ENCODE results near the gene CYTH3. TPM values are rescaled to one million over a fixed set of nuclear protein-coding genes. Genes with fewer than 3 reads are reported as not detected.

Gene CYTH3
- total RNA-seq, 3 donors from 2014 or later (not counting 1 experiment from before 2014, with no cell fraction given) = 7.7 to 42.6 (median 13.6) TPM

GRCh38 chr7:6274743-6275142 lies 2.3 kb upstream of the CYTH3 start:
- Mint-ChIP-seq H3K4me3 (no peak overlapping the region), H3K4me1 (peaks cover 22 to 30% of the 10 kb centered on the region in 2 donors), H3K36me3 (no peaks in the 10 kb centered on the region), H3K27me3 (ENCODE audit: low read depth in 2 of 2) (peaks cover 0 to 13% of the 10 kb centered on the region in 2 donors), H3K9me3 (no peaks in the 10 kb centered on the region), H3K27ac (no peak overlapping the region)
- no peaks in the 10 kb centered on the region for H3K9me3 ChIP-seq (ENCODE audit: control insufficient read depth, insufficient read depth, low read length)
- no peaks in the 10 kb centered on the region for H3K36me3 ChIP-seq (ENCODE audit: control insufficient read depth, insufficient read depth, low read length)
- TF ChIP-seq, protein P1, sequence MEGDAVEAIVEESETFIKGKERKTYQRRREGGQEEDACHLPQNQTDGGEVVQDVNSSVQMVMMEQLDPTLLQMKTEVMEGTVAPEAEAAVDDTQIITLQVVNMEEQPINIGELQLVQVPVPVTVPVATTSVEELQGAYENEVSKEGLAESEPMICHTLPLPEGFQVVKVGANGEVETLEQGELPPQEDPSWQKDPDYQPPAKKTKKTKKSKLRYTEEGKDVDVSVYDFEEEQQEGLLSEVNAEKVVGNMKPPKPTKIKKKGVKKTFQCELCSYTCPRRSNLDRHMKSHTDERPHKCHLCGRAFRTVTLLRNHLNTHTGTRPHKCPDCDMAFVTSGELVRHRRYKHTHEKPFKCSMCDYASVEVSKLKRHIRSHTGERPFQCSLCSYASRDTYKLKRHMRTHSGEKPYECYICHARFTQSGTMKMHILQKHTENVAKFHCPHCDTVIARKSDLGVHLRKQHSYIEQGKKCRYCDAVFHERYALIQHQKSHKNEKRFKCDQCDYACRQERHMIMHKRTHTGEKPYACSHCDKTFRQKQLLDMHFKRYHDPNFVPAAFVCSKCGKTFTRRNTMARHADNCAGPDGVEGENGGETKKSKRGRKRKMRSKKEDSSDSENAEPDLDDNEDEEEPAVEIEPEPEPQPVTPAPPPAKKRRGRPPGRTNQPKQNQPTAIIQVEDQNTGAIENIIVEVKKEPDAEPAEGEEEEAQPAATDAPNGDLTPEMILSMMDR (IDR thresholded peaks at IDR 0.05) = no peak
- peaks cover 22% of the 10 kb centered on the region for H3K4me1 ChIP-seq (ENCODE audit: control insufficient read depth, insufficient read depth, low read length)
- H3K27ac ChIP-seq (ENCODE audit: low read length) = no peak overlapping the region
- no peaks in the 10 kb centered on the region for H3K27me3 ChIP-seq (ENCODE audit: control insufficient read depth, insufficient read depth, low read length)
- ATAC-seq (no peak), DNase-seq (no peak)
- no peak overlapping the region for H3K4me3 ChIP-seq (ENCODE audit: low read length)
- no CpG with 5 or more reads among the region's 2 CpGs for WGBS (ENCODE audit: insufficient coverage)
- intact Hi-C loops (cut with micrococcal nuclease) = loop anchor here (5.0 kb wide), 1 partner anchor 47 kb away; no protein-coding TSS in a partner anchor

DNA sequence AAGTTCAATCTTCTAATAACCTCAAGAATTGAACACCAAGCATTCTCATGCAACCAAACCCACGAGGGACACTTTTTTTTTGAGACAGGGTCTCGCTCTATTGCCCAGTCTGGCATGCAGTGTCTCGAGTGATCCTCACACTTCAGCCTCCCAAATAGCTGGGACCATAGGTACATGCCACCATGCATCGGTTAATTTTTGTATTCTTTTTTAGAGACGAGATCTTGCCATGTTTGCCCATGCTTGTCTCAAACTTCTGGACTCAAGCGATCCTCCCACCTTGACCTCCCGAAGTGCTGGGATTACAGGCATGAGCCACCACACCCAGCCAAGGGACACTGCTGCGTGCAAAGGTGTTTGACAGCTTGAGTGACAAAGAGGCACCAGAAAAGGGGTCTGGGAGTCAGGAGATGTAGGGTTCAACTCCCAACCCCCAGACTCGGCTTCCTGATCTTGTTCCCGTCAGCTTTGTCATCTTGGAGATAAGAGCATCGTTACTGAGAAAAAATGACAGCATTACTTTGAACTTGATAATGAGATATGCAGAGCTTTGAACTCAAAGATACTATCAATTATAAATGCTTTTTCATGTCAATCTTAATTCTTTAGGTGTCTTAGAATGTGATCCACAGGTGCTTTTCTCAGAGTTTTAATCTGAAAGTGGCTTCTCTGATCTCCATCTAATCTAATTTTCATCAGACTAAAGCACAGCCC lies 1.6 kb upstream of the CYTH3 start:
- H3K27ac ChIP-seq (ENCODE audit: low read length) = no peak overlapping the region
- TF ChIP-seq, protein P1 (IDR thresholded peaks at IDR 0.05) = no peak
- Mint-ChIP-seq H3K27me3 (ENCODE audit: low read depth in 2 of 2) (peaks cover 0 to 13% of the 10 kb centered on the region in 2 donors), H3K27ac (no peak overlapping the region), H3K36me3 (no peaks in the 10 kb centered on the region), H3K4me1 (peaks cover 22 to 37% of the 10 kb centered on the region in 2 donors), H3K4me3 (peak overlapping the region; percentile 81), H3K9me3 (no peaks in the 10 kb centered on the region)
- no peaks in the 10 kb centered on the region for H3K36me3 ChIP-seq (ENCODE audit: control insufficient read depth, insufficient read depth, low read length)
- H3K4me1 ChIP-seq (ENCODE audit: control insufficient read depth, insufficient read depth, low read length) = peaks cover 22% of the 10 kb centered on the region
- no peaks in the 10 kb centered on the region for H3K9me3 ChIP-seq (ENCODE audit: control insufficient read depth, insufficient read depth, low read length)
- DNase-seq (no peak), ATAC-seq (no peak)
- intact Hi-C loops (cut with micrococcal nuclease) = loop anchor here (5.0 kb wide), 1 partner anchor 47 kb away; no protein-coding TSS in a partner anchor
- no peak overlapping the region for H3K4me3 ChIP-seq (ENCODE audit: low read length)
- WGBS (ENCODE audit: insufficient coverage) = 96% methylated on average over 10 of the region's 11 CpGs
- no peaks in the 10 kb centered on the region for H3K27me3 ChIP-seq (ENCODE audit: control insufficient read depth, insufficient read depth, low read length)

GRCh38 chr7:6273380-6273837 lies 985 bp upstream of the CYTH3 start:
- no peaks in the 10 kb centered on the region for H3K9me3 ChIP-seq (ENCODE audit: control insufficient read depth, insufficient read depth, low read length)
- H3K27me3 ChIP-seq (ENCODE audit: control insufficient read depth, insufficient read depth, low read length) = no peaks in the 10 kb centered on the region
- H3K4me3 Mint-ChIP-seq = peak overlapping the region; percentile 81
- TF ChIP-seq, protein P1 (IDR thresholded peaks at IDR 0.05) = no peak
- no peaks in the 10 kb centered on the region for H3K36me3 Mint-ChIP-seq
- ATAC-seq = no peak
- intact Hi-C loops (cut with micrococcal nuclease) = loop anchor here (5.0 kb wide), 1 partner anchor 46 kb away; no protein-coding TSS in a partner anchor
- no peak overlapping the region for H3K4me3 ChIP-seq (ENCODE audit: low read length)
- H3K4me1 ChIP-seq (ENCODE audit: control insufficient read depth, insufficient read depth, low read length) = peaks cover 22% of the 10 kb centered on the region
- no peaks in the 10 kb centered on the region for H3K36me3 ChIP-seq (ENCODE audit: control insufficient read depth, insufficient read depth, low read length)
- no peak for DNase-seq
- peak overlapping the region in 1 of 2 donors; percentile 18 for H3K27ac Mint-ChIP-seq
- H3K27ac ChIP-seq (ENCODE audit: low read length) = no peak overlapping the region
- peaks cover 0 to 13% of the 10 kb centered on the region in 2 donors for H3K27me3 Mint-ChIP-seq (ENCODE audit: low read depth in 2 of 2)
- 99% methylated on average over 5 of the region's 6 CpGs for WGBS (ENCODE audit: insufficient coverage)
- H3K4me1 Mint-ChIP-seq = peaks cover 22 to 39% of the 10 kb centered on the region in 2 donors
- no peaks in the 10 kb centered on the region for H3K9me3 Mint-ChIP-seq
